Effector memory CD8-positive, alpha-beta T cell (primary cell): Measurements from ENCODE around the gene CRYBA1.
"Not testable (repeated sequence)": the region's sequence is repeated elsewhere in the genome, so short reads cannot be mapped to it uniquely, and the experiment has no call there.

Experiments
- ATAC-seq: fragments of 150-1000 bp; cut with Tn5 transposase; replicated peaks from 2 replicates; pipeline ENCODE4 v1.10.0; 2021; ENCODE audit warnings: mild to moderate bottlenecking, moderate library complexity
- DNase-seq, 3 experiments: peaks; one replicate each; pipeline ENCODE4 v3.0.0; 2021
- H3K27ac Mint-ChIP-seq, 2 donors: one replicate each; pipeline ENCODE4 v1.8.0; 2022; ENCODE audit warnings: mild to moderate bottlenecking in 2 of 2, mixed read lengths in 2 of 2, moderate library complexity in 2 of 2
- H3K27me3 Mint-ChIP-seq, 2 donors: one replicate each; pipeline ENCODE4 v1.8.0; 2022; ENCODE audit warnings: mixed read lengths in 2 of 2
- H3K36me3 Mint-ChIP-seq: one replicate; pipeline ENCODE4 v1.8.0; 2022; ENCODE audit warnings: mild to moderate bottlenecking, moderate library complexity, mixed read lengths; ENCODE audit not compliant: insufficient read depth
- H3K4me1 Mint-ChIP-seq, 2 donors: one replicate each; pipeline ENCODE4 v1.8.0; 2022; ENCODE audit warnings: low read depth in 2 of 2, mixed read lengths in 2 of 2
- H3K4me3 Mint-ChIP-seq, 2 donors: one replicate each; pipeline ENCODE4 v1.8.0; 2022; ENCODE audit warnings: mild to moderate bottlenecking in 2 of 2, mixed read lengths in 2 of 2, moderate library complexity in 2 of 2
- H3K9me3 Mint-ChIP-seq, 2 donors: one replicate each; pipeline ENCODE4 v1.8.0; 2022; ENCODE audit warnings: mixed read lengths in 2 of 2
- total RNA-seq, 9 experiments: gene quantifications; one replicate each; lab custom pipeline; 2026; lab: John Stamatoyannopoulos, UW

The CRYBA1 gene
- 0 to 0.06 (median 0) reads per million in 9 experiments for total RNA-seq

DNA sequence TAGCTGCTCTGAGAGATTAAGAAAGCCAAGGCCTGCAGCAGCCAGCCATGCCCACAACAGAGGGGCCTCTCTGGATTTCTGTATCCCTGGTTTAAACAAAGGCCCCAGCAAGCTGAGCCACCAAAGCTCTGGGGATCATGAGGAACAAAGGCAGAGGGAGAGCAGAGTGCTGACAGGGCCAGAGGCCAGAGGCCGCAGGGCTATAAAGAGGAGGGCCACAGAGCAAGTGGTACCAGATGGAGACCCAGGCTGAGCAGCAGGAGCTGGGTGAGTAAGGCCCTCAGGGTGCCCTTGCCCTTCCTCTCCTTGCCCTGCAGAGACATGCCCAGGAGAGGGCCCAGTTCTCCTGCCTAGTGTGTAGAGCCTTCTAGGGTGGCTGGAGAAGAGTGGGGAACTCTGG, at the start of gene CRYBA1:
CRYBA1 (plus strand) TSS at position 232 of the 400 bp plus-strand sequence; CDS start at position 237, 5 bp downstream.
- Mint-ChIP-seq H3K36me3 (peaks cover 11% of the 10 kb centered on the region), H3K4me3 (no peak within 1 kb of the TSS), H3K9me3 (no peaks in the 10 kb centered on the region), H3K4me1 (no peaks in the 10 kb centered on the region), H3K27me3 (no peaks in the 10 kb centered on the region), H3K27ac (no peak within 1 kb of the TSS)
- DNase-seq = no peak
- no peak for ATAC-seq

GRCh38 chr17:29197516-29198272, 49.0 kb upstream of the CRYBA1 start:
- Mint-ChIP-seq H3K36me3 (no peaks in the 10 kb centered on the region), H3K9me3 (no peaks in the 10 kb centered on the region), H3K27ac (no peak overlapping the region), H3K4me1 (no peaks in the 10 kb centered on the region), H3K4me3 (no peak overlapping the region), H3K27me3 (peaks cover 18 to 33% of the 10 kb centered on the region in 2 donors)
- no peak for ATAC-seq
- DNase-seq = no peak

DNA sequence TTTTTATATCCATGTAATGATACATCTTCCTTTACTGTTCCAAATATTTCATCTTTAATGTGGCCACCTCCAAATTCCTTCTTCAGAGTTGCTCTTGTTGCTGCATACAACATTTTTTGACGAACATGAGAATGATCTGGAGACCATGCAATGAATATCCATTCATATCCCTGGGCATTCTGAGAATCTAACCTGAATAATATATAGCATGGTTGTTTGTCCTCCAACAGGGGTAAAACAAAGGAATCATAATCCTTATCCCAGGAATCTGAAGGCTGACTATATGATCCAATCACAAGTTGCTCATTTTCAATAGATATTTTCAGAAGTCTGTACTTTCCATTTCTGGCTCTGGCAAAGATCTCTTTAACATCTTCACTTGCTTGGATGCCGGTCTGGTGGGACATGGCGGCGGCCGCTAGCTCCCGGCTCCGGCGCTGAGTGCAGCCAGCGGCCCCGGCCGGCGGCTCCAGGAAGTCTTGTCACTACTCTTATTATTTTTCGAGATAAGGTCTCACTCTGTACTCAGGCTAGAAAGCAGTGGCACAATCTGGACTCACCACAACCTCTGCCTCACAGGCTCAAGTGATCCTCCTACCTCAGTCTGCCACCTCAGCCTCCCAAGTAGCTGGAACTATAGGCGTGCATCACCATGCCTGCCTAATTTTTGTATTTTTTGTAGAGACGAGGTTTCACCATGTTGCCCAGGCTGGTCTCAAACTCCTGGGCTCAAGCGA, 42.4 kb upstream of the CRYBA1 start:
- not testable (repeated sequence) for H3K36me3 Mint-ChIP-seq, DNase-seq, H3K4me1 Mint-ChIP-seq, H3K9me3 Mint-ChIP-seq, ATAC-seq, H3K4me3 Mint-ChIP-seq, H3K27ac Mint-ChIP-seq
- peaks cover 18 to 30% of the 10 kb centered on the region in 2 donors for H3K27me3 Mint-ChIP-seq

GRCh38 chr17:29205047-29205446, 41.6 kb upstream of the CRYBA1 start:
- no peak overlapping the region for H3K4me3 Mint-ChIP-seq
- no peak overlapping the region for H3K27ac Mint-ChIP-seq
- no peaks in the 10 kb centered on the region for H3K9me3 Mint-ChIP-seq
- H3K4me1 Mint-ChIP-seq = no peaks in the 10 kb centered on the region
- no peaks in the 10 kb centered on the region for H3K36me3 Mint-ChIP-seq
- no peak for ATAC-seq
- H3K27me3 Mint-ChIP-seq = peaks cover 15 to 30% of the 10 kb centered on the region in 2 donors
- DNase-seq = no peak

GRCh38 chr17:29207975-29208374, 38.7 kb upstream of the CRYBA1 start:
- no peak for DNase-seq
- Mint-ChIP-seq H3K4me1 (no peaks in the 10 kb centered on the region), H3K9me3 (no peaks in the 10 kb centered on the region), H3K27ac (no peak overlapping the region), H3K36me3 (no peaks in the 10 kb centered on the region), H3K27me3 (peaks cover 15 to 22% of the 10 kb centered on the region in 2 donors), H3K4me3 (no peak overlapping the region)
- no peak for ATAC-seq

DNA sequence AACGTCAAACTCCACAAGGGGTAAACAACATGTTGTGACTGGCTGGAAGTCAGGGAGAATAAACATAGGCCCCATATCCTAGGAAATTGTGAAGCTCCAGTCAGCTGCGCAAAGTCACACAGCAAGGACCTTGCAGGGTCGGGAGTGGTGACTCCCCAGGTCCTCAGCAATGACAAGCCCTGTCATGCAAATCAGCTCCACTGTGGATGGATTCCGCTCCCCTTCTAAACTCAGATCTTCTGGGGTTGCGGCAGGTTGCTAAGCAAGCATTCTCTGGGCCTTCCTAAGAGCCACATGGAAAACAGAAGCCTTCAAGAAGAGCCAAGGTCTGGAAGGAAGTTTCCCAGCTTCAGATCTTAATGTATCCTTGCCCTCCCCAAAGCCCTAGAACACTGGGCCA, 37.6 kb upstream of the CRYBA1 start:
- H3K27me3 Mint-ChIP-seq = peaks cover 12 to 19% of the 10 kb centered on the region in 2 donors
- H3K27ac Mint-ChIP-seq = no peak overlapping the region
- ATAC-seq (no peak), DNase-seq (no peak)
- no peak overlapping the region for H3K4me3 Mint-ChIP-seq
- H3K36me3 Mint-ChIP-seq = no peaks in the 10 kb centered on the region
- no peaks in the 10 kb centered on the region for H3K9me3 Mint-ChIP-seq
- H3K4me1 Mint-ChIP-seq = no peaks in the 10 kb centered on the region

DNA sequence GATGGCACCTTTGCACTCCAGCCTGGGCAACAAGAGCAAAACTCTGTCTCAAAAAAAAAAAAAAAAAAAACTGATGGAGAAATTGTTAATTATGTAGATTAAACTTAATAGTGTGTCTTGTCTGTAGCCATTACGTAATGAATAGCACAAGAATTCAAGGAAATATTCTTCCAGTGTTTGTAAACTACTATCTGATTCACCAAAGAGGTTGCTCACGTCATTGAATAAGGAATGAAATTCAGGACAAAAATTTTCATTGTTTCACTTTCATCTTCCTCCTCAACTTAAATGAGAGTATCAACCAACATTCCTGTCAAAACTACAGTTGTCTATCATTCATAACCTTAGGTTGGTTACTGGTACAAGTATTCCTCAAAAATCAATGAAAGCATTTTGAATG, 35.8 kb upstream of the CRYBA1 start:
- Mint-ChIP-seq H3K9me3 (no peaks in the 10 kb centered on the region), H3K4me3 (no peak overlapping the region), H3K4me1 (no peaks in the 10 kb centered on the region), H3K27ac (no peak overlapping the region), H3K36me3 (no peaks in the 10 kb centered on the region), H3K27me3 (peaks cover under 1 to 7% of the 10 kb centered on the region in 2 donors)
- ATAC-seq (no peak), DNase-seq (no peak)

- Mint-ChIP-seq H3K4me1 (no peaks in the 10 kb centered on the region), H3K4me3 (no peak overlapping the region), H3K36me3 (no peaks in the 10 kb centered on the region), H3K9me3 (no peaks in the 10 kb centered on the region), H3K27me3 (peaks cover 0 to 7% of the 10 kb centered on the region in 2 donors), H3K27ac (no peak overlapping the region)
- ATAC-seq (no peak), DNase-seq (no peak)
Observed at GRCh38 chr17:29212094-29212631, 34.5 kb upstream of the CRYBA1 start.

DNA sequence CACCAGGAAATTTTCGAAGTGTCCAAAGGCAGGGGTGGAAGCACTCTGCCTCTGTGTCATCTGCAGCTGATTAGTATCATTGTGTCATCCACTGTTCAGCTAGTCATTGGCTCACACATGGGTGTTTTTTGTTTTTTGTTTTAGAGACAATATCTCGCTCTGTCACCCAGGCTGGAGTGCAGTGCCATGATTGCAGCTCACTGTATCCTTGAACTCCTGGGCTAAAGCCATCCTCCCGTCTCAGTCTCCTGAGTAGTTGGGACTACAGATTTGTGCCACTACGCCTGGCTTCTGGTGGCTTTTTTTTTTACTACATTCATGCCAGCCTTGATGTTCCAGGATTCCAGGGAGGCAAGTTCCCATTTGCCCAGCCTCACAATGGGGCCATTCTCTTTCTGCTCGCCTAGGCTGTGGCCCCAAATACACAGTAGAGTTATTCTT, 34.0 kb upstream of the CRYBA1 start:
- Mint-ChIP-seq H3K4me1 (no peaks in the 10 kb centered on the region), H3K27ac (no peak overlapping the region), H3K4me3 (no peak overlapping the region), H3K36me3 (no peaks in the 10 kb centered on the region), H3K27me3 (peaks cover 0 to 5% of the 10 kb centered on the region in 2 donors), H3K9me3 (no peaks in the 10 kb centered on the region)
- ATAC-seq (no peak), DNase-seq (no peak)

DNA sequence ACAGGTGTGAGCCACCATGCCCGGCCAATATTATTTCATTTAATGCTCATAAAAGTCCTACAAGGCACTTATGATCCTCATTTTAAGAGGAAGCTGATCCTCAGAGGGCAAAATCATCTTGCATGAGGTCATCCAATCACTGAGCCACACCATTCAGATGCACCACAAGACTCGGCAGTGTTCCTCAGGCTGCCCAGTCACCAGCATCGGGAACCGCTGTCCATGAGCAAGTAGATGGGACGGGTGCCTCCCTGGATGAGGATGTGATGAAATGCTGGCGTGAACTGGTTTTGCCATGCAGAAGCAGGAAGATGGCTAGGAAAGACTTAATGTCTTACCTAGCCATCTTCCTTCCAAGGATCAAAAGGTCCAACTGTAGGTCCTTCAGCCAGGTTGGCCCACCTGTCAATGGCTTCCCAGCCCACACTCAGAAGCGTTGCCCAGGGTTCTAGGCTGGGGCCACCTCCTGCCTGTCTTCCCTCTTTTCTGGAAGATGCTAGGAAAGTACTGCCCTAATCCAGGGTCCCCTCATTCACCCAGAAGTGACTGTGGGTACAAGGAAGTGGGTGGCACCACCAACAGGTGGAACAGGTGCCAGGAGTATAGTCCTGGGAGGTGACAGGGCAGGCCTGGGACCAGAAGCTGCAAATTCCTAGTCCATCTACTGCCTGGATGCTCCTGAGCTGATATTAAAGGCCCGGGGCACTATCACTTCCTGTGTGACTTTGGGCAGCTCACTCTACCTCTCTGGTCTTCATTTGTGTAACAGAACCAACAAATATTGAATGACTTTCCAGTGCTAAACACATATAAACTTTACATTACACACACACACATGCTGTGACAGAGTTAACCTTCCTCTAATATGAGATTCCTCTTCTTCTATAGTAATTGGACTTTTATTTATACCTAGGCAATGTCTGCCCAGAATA, 32.2 kb upstream of the CRYBA1 start:
- DNase-seq = no peak
- H3K4me3 Mint-ChIP-seq = no peak overlapping the region

GRCh38 chr17:29215174-29215573, 31.5 kb upstream of the CRYBA1 start:
- Mint-ChIP-seq H3K36me3 (no peaks in the 10 kb centered on the region), H3K27ac (no peak overlapping the region), H3K27me3 (no peaks in the 10 kb centered on the region), H3K4me1 (peaks cover 5 to 6% of the 10 kb centered on the region in 2 donors), H3K9me3 (no peaks in the 10 kb centered on the region), H3K4me3 (no peak overlapping the region)
- ATAC-seq = no peak
- no peak for DNase-seq

More for the DNA sequence above, 32.2 kb upstream of the CRYBA1 start:
- Mint-ChIP-seq H3K36me3 (no peaks in the 10 kb centered on the region), H3K4me1 (peaks cover 2% of the 10 kb centered on the region in 2 donors), H3K27ac (no peak overlapping the region), H3K9me3 (no peaks in the 10 kb centered on the region), H3K27me3 (no peaks in the 10 kb centered on the region)
- ATAC-seq = no peak

GRCh38 chr17:29215717-29216116, 30.9 kb upstream of the CRYBA1 start:
- Mint-ChIP-seq H3K4me1 (peaks cover 5 to 6% of the 10 kb centered on the region in 2 donors), H3K27me3 (no peaks in the 10 kb centered on the region), H3K4me3 (no peak overlapping the region), H3K27ac (no peak overlapping the region), H3K9me3 (no peaks in the 10 kb centered on the region), H3K36me3 (no peaks in the 10 kb centered on the region)
- ATAC-seq = no peak
- DNase-seq = no peak

GRCh38 chr17:29216181-29216580, 30.5 kb upstream of the CRYBA1 start:
- no peaks in the 10 kb centered on the region for H3K27me3 Mint-ChIP-seq
- DNase-seq (no peak), ATAC-seq (no peak)
- H3K36me3 Mint-ChIP-seq = no peaks in the 10 kb centered on the region
- no peak overlapping the region for H3K4me3 Mint-ChIP-seq
- H3K9me3 Mint-ChIP-seq = no peaks in the 10 kb centered on the region
- H3K27ac Mint-ChIP-seq = no peak overlapping the region
- H3K4me1 Mint-ChIP-seq = peaks cover 5 to 6% of the 10 kb centered on the region in 2 donors
